Measurements from ENCODE around the gene ZNF488.

The ZNF488 gene

DNA sequence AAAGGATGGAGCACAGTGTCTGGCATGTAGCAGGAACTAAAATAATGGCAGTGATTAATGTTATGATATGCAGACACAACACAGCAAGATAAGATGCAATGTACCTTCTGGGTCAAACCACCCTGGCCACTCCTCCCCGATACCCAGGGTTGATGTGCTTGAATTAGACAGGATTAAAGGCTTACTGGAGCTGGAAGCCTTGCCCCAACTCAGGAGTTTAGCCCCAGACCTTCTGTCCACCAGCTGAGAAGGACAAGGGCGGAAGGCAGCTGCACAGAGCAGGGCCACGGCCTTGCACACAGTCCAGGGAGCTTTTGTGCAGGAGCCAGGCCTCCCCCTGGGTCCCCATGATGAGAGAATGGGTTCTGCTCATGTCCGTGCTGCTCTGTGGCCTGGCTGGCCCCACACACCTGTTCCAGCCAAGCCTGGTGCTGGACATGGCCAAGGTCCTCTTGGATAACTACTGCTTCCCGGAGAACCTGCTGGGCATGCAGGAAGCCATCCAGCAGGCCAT lies 35.9 kb downstream of the ZNF488 start, which contains the start of gene RBP3:
TSS of gene RBP3 (plus strand) at position 226 of the 514 bp plus-strand sequence. CDS start at position 348, 122 bp downstream.
- DNase-seq = peak; percentile 92

DNA sequence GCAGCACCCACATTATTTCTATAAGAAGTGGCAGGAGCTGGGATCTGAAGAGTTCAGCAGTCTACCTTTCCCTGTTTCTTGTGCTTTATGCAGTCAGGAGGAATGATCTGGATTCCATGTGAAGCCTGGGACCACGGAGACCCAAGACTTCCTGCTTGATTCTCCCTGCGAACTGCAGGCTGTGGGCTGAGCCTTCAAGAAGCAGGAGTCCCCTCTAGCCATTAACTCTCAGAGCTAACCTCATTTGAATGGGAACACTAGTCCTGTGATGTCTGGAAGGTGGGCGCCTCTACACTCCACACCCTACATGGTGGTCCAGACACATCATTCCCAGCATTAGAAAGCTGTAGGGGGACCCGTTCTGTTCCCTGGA lies 36.8 kb downstream of the ZNF488 start:
- peak; percentile 70 for DNase-seq

DNA sequence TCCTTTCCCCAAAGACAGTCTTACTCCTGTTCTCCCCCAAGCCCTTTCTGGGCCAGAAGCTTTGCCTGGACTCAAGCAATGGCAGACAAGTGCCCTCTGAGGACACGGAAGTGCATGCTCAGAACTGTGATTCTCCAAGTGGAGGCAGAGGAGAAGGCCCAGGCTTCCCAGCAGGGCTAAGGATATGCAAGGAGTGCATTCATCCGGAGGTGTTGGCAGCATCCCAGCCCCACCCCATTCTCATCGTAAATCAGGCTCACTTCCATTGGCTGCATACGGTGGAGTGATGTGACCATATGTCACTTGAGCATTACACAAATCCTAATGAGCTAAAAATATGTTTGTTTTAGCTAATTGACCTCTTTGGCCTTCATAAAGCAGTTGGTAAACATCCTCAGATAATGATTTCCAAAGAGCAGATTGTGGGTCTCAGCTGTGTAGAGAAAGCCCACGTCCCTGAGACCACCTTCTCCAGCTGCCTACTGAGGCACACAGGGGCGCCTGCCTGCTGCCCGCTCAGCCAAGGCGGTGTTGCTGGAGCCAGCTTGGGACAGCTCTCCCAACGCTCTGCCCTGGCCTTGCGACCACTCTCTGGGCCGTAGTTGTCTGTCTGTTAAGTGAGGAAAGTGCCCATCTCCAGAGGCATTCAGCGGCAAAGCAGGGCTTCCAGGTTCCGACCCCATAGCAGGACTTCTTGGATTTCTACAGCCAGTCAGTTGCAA lies 37.4 kb downstream of the ZNF488 start:
- peak; percentile 97 for DNase-seq

DNA sequence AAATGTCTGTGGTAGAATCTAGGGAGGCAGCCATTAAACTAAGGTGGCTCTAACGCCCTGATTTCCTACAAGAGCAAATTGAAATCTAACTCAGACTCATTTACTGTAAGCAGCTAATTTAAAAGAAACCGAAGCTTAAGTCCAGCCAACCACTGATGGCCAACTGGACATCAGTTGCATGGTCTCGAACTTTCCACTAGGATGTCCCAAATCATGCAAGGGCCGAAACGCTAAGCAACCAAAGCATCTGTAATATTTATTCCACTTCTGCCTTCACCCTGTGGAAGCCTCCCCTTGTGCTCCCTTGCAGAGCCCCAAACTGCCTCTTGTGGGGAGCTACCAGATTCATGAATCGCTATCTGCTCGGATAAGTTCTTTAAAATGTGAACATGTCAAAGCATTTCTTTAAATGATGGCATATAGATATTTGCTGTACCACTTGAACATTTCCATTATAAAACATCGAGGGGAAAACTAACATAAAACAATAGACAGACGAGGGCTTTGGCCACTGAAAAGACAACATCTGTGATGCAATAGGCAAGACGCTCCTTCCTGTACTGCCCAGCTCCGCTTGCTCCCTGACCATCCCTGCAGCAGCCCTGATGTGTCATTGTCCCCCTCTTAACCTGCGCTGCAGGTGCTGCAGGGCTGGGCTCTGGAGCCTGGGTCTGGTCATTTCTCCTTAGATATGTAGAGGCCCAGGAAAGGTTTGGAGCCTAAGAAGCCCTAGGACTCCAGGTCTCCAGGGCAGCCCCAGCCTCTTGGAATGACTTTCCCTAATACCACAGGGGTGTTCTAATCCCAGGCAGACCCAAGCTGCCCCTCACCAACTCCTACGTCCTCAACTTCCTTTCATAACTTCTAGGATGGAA lies 38.9 kb downstream of the ZNF488 start:
- DNase-seq = no peak

DNA sequence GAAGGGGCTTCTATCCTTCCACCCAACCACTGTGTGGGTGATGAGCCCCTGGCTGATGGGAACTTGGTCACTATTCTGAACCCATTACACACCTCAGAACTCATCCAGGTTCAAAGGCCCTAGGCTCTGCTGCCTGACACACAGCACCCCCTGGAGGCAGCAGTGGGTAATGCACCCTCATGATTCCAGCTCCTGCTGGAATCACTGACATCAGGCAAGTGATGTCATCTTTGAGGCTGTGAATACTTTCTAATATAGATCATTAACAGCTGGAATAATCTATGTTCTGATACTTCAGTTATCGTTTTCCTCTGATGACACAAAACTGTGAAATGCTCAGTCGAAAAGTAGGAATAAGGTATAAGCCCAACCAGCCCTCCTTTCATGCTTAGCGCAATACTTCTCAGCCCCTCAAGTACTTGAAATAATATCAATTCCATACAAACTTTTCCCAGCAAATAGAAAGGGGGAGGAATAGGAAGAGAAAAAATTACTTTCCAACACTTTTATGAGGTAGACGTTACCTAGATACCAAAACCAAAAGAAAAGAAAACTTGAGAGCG lies 43.4 kb downstream of the ZNF488 start:
- peak; percentile 66 for DNase-seq

GRCh38 chr10:47339759-47340607 lies 44.1 kb downstream of the ZNF488 start:
- DNase-seq = no peak

GRCh38 chr10:47339186-47339735 lies 44.8 kb downstream of the ZNF488 start:
- DNase-seq = no peak

DNA sequence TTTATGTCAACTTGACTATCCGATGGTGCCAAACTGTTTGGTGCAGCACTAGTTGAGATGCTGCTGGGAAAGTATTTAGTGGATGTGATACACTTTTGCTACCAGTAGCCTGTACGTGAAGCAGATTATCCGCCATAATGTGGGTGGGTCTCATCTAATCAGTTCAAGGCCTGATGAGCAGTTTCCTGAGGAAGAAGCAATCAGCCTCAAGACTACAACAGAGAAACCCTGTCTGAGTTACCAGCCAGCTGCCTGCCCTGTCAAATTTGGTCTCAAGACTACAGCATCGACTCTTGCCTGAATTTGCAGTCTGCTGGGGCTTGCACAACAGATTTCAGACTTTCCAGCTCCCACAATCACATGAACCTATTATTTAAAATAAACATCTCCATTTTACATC lies 46.8 kb downstream of the ZNF488 start:
- no peak for DNase-seq

DNA sequence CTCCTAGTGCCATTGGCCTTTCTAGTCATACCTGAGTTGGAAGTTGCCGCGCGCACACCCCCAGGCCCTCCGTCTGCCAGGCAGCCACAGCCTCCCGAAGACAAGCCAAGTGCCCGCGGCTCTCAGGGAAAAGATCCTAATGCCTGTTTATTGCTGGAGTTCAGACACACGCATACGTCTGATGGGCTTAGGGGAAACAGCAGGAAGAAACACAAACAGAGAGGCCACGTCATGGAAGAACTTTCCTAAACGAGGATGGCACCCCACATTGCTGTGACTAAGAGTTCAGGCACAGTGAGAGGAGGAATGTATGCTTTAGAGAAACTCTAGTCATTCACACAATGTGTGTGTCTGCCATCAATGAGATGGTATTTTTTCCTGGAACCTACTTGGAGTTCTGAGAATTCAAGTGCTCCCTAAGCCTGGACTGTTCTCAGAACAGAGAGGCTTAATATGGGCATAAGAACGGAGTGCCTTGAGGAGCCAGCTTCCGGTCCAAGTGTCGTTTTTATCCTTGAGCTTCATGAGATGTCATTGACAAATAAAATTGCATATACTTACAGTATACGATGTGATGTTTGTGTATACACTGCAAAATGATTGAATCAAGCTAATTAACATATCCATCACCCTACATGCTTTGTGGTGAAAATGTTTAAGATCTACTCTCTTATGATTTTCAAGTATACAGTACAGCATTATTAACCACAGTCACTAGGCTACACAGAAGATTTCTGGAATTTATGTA lies 47.5 kb downstream of the ZNF488 start:
- DNase-seq = no peak

- no peak for DNase-seq
Observed at GRCh38 chr10:47335906-47336305, 48.2 kb downstream of the ZNF488 start.

GRCh38 chr10:47334466-47335295 lies 49.4 kb downstream of the ZNF488 start:
- DNase-seq = no peak

- DNase-seq = no peak
Observed at GRCh38 chr10:47333532-47333931, 50.6 kb downstream of the ZNF488 start.

DNA sequence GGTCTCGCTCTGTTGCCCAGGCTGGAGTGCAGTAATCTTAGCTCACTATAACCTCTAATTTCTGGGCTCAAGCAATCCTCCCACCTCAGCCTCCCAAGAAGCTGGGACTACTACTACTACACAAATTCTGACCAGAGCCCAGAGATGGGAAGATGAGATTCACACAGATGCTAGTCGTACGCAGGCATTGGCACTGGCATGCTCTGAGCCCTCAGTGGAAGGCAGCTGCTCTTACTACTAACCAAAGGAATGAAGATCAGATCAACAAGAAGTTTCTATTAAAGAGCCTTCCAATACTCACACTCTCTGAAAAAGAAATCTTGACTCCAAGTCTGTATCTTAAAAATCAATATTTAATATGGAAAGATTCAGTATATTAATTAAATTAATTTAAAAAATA lies 51.1 kb downstream of the ZNF488 start:
- no peak for DNase-seq

DNA sequence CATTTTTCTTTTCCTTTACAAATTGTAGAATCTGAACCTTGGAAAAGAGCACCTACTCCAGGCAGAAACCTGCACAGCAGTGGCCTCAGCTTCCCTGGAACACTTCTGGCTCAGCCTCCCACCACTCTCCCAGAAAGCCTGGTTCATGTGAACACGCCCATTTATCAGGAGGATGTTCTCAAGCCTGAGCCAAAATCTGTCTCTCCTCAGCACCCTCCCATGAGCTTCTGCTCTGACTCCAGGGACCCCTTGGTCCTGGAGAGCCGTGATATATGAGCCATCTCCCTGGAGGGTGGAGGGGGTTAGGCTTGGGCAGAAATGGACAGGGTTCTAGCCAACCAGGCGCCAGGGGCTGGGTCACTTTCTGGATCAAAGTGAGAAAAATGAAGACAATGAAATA lies 51.7 kb downstream of the ZNF488 start:
- no peak for DNase-seq

- DNase-seq = no peak
Observed at GRCh38 chr10:47331954-47332353, 52.1 kb downstream of the ZNF488 start.

- no peak for DNase-seq
Observed at GRCh38 chr10:47331491-47331890, 52.6 kb downstream of the ZNF488 start.

GRCh38 chr10:47330804-47331203 lies 53.3 kb downstream of the ZNF488 start:
- no peak for DNase-seq

DNA sequence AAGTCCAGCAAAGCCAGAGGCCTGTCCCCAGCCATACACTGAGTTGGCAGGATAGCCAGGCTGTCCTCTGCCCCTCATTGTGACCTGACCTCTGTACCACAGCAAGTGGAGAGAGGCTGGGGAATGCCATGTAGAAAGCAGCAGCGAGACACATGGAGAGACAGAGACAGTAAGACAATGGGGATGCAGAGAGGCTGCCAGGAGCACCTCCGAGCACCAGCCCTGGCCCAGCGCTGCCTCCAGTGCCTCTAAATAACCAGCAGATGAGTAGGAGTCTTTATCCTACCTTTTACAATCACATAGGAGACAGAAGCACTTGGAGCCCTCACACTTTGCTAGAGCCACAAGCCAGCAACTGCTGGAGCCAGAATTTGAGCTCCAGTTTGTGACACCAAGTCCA lies 53.7 kb downstream of the ZNF488 start:
- no peak for DNase-seq

DNA sequence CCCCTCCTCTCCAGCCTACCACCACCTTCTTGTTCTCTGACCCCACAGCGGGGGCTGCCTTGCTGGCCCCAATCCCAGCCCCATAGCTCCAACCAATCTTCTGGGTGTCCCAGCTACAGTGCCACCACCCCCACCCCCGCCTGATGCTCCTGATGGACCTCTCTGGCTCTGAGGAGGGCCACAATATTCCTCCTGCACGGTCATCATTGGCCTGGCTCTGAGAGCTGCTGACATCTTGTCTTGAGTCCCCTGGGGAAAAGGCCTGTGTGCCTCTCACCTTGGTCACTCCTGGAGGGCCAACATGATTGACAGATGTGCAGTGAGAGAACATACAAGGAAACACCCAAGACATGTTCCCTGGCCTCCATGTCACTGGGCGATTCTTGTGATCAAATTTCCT lies 54.2 kb downstream of the ZNF488 start:
- no peak for DNase-seq

GRCh38 chr10:47326927-47327330 lies 57.2 kb downstream of the ZNF488 start:
- DNase-seq = no peak

Measured in NCI-H82 (cell line).